ENCODE results near the gene PTOV1.
"Not testable (repeated sequence)": the region's sequence is repeated elsewhere in the genome, so short reads cannot be mapped to it uniquely, and the experiment has no call there.

The PTOV1 gene

GRCh38 chr19:49818649-49819370 is 32.1 kb upstream of the PTOV1 start:
- no peak for DNase-seq

- not testable (repeated sequence) for DNase-seq
Observed at GRCh38 chr19:49819452-49820115, 31.4 kb upstream of the PTOV1 start.

DNA sequence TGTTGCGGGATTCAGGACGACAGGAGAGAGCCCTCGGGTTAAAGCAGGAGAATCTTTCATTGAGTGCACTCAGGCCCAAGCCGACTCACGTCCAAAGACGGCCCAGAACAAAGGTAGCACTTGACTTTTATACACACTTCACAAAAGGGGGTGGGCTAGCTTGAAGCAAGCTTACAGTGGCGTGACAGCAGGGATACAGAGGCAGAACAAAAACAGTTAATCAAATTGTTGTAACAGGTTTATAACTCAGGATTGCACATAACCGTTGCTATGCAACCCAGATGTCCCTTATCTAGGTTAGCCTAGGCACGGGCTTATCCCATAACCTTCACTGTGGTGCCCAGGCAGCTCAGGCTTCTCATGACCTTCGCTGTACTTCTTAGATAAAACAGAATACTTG is 30.8 kb upstream of the PTOV1 start:
- DNase-seq = no peak

- no peak for DNase-seq
Observed at GRCh38 chr19:49823472-49823871, 27.5 kb upstream of the PTOV1 start.

- DNase-seq = no peak
Observed at GRCh38 chr19:49824662-49825061, 26.3 kb upstream of the PTOV1 start.

DNA sequence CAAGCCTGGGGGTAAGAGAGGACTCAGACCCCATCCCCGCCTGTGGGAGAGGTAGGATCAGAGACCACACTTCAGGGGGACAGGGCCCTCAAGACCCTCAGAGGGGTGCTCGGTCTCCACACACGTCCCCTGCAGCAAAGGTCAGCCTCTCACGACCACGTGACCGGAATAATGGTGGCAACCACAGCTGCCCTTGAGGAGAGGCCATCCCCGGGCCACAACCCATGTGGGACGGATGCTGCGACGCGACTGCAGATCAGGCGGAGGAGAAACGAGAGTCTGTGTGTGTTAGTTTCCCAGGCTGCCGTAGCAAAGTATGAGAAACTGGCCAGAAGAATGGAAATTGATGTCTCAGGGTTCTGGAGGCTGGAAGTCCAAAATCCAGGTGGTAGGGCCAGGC is 23.9 kb upstream of the PTOV1 start:
- no peak for DNase-seq

DNA sequence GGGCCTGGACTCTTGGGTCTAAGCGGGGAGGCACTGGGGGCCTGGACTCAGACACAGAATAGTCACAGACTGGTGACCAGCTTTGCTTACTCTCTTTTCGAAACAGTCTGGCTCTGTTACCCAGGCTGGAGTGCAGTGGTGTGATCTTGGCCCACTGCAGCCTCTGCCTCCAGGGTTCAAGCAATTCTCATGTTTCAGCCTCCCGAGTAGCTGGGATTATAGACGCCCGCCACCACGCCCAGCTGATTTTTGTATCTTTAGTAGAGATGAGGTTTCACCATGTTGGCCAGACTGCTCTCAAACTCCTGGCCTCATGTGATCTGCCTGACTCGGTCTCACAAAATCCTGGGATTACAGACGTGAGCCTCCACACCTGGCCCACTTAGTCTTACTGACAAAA is 21.8 kb upstream of the PTOV1 start:
- no peak for DNase-seq

DNA sequence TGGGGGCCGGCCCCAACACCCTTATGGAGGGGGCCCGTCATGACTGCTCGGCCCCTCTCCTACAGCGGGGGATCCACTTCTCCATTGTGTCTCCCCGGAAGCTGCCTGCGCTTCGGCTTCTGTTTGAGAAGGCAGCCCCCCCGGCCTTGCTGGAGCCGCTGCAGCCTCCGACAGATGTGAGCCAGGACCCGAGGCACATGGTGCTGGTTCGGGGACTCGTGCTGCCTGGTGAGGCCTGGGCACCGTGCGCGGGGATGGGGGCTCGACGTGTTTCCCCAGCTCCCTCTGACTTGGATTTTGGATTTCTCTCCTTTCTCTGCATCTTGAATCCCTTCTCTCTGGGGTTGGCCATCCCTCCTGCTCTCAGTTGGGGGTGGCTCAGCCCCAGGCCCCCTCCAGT is 21.2 kb upstream of the PTOV1 start:
- DNase-seq = no peak

GRCh38 chr19:49830766-49831165 is 20.2 kb upstream of the PTOV1 start:
- DNase-seq = no peak

DNA sequence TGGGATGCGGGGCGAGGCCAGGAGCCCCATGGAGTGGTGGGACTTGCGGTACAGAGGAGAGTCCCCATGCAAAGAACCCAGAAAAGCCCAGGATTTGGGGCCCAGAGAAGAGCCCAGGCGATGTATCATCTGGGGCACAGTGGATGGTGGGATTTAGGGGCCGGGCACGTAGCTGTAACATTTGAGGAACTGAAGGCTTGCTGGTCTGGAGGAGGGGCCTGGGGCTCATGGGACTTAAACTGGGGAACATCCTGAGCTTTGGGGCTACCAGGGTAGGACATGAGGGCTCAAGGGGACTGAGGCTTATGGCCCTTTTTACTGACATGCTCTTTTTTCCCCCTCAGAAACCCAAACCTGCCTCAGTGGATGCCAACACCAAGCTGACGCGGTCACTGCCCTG is 19.4 kb upstream of the PTOV1 start:
- DNase-seq = no peak

- no peak for DNase-seq
Observed at GRCh38 chr19:49832556-49832955, 18.4 kb upstream of the PTOV1 start.

GRCh38 chr19:49833599-49833998 is 17.4 kb upstream of the PTOV1 start:
- DNase-seq = no peak

GRCh38 chr19:49835562-49835961 is 15.4 kb upstream of the PTOV1 start:
- DNase-seq = no peak

- no peak for DNase-seq
Observed at GRCh38 chr19:49836176-49837008, 14.6 kb upstream of the PTOV1 start.

- DNase-seq = no peak
Observed at GRCh38 chr19:49837009-49837310, 14.0 kb upstream of the PTOV1 start.

- no peak for DNase-seq
Observed at GRCh38 chr19:49837425-49837824, 13.5 kb upstream of the PTOV1 start.

DNA sequence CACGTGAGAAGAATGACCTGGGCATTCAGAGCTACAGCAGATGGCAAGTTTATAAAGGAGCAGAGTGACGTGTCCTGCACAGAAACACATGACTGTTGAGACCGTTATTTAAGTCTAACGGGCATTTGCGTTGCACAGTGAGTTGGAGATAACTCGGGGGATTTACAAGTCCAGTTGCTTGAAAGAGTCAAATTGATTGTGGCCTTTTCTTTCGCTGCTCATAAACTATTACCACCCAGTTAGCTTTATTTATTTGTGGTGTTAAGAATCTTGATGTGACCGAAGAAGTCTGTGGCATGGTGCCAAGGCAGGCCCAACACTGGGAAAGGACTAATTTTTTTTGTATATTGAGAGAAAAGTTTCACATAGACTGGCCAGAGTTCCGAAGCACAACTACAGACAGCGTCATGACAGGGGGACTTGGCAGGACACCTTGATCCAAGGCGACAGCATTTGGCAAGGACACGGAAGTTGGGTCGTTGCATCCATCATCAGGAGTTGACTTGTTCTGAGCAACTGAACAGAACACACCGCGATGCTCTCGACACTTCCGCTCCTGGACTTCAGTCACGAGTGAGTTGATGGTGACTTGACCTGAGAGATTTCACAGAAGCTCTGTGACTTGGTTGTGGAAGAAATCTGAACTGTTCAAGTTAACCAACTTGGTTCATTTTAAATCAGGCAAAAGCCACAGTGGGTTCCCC is 11.9 kb upstream of the PTOV1 start:
- no peak for DNase-seq

- no peak for DNase-seq
Observed at GRCh38 chr19:49839713-49840112, 11.2 kb upstream of the PTOV1 start.

- no peak for DNase-seq
Observed at GRCh38 chr19:49840321-49840720, 10.6 kb upstream of the PTOV1 start.

GRCh38 chr19:49840736-49841249 is 10.2 kb upstream of the PTOV1 start:
- no peak for DNase-seq

GRCh38 chr19:49843265-49843664 is 7.7 kb upstream of the PTOV1 start:
- DNase-seq = no peak

GRCh38 chr19:49844138-49845095 is 6.5 kb upstream of the PTOV1 start:
- no peak for DNase-seq
